ENCODE measurements around the gene PLEKHG3.

DNA sequence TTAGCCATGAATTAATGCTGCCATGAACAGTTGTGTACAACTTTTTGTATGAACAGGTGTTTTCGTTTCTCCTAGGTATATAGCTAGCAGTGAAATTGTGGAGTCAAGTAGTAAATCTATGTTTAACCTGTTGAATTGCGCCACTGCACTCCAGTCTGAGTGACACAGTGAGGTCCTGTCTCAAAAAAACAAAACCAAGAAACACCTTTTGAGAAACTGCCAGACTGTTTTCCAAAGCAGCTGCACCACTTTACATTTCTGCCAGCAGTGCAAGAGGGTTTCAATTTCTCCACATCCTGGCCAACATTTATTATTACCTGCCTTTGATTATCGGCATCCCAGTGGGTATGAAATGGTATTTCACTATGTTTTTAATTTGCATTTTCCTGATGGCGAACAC is 3.3 kb upstream of the PLEKHG3 start:
- TF ChIP-seq, protein P1, sequence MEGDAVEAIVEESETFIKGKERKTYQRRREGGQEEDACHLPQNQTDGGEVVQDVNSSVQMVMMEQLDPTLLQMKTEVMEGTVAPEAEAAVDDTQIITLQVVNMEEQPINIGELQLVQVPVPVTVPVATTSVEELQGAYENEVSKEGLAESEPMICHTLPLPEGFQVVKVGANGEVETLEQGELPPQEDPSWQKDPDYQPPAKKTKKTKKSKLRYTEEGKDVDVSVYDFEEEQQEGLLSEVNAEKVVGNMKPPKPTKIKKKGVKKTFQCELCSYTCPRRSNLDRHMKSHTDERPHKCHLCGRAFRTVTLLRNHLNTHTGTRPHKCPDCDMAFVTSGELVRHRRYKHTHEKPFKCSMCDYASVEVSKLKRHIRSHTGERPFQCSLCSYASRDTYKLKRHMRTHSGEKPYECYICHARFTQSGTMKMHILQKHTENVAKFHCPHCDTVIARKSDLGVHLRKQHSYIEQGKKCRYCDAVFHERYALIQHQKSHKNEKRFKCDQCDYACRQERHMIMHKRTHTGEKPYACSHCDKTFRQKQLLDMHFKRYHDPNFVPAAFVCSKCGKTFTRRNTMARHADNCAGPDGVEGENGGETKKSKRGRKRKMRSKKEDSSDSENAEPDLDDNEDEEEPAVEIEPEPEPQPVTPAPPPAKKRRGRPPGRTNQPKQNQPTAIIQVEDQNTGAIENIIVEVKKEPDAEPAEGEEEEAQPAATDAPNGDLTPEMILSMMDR (IDR thresholded peaks at IDR 0.05): no peak
- TF ChIP-seq EZH2 (IDR thresholded peaks at IDR 0.05) (no peak), EZH2phosphoT487 (IDR thresholded peaks at IDR 0.05) (no peak)

All from neural progenitor cell (in vitro differentiated cells).